GM12878 (cell line): Measurements from ENCODE around the gene STK32A. TPM values are rescaled to one million over a fixed set of nuclear protein-coding genes. Genes with fewer than 3 reads are reported as not detected.

Experiments
- ATAC-seq: fragments of 200-7000 bp; cut with Tn5 transposase; 3 replicates; pipeline ENCODE4 v1.9.1; 2020; ENCODE audit warnings: mild to moderate bottlenecking, moderate library complexity
- BruUV-seq: library from RNA; stranded (reverse); fragments of 400-500 nt; replicated peaks from 2 replicates; lab custom pipeline; 2021; lab: Mats Ljungman, UMichigan
- CTCF ChIA-PET: fragments of 300-600 bp; sonication (Branson Sonifier 250); formaldehyde crosslinking; extraction: SDS; loops from one replicate; lab custom pipeline; 2021; ENCODE audit warnings: inconsistent platforms; lab: Yijun Ruan, JAX
- POLR2A ChIA-PET: fragments of 350-600 bp; formaldehyde crosslinking; extraction: SDS; loops from one replicate; lab custom pipeline; 2021; ENCODE audit warnings: inconsistent platforms; lab: Charles Lee
- RAD21 ChIA-PET: fragments of 300-600 bp; sonication (Branson Sonifier 250); formaldehyde crosslinking; loops from one replicate; lab custom pipeline; 2023; ENCODE audit warnings: antibody characterized with exemption; ENCODE audit not compliant: unreplicated experiment; lab: Charles Lee
- SMC1A ChIA-PET: fragments of 300-600 bp; sonication (Branson Sonifier 250); formaldehyde crosslinking; loops from one replicate; lab custom pipeline; 2023; ENCODE audit not compliant: unreplicated experiment, uncharacterized antibody; lab: Charles Lee
- DNase-seq: peaks from one replicate; pipeline ENCODE4 v3.0.0-alpha.2; 2011; ENCODE audit warnings: low read depth, low spot score
- FAIRE-seq: peaks from 3 replicates; lab custom pipeline; 2011; peaks lifted over from hg19 to GRCh38; lab: Jason Lieb, UNC
- H2AFZ ChIP-seq: 2 replicates; pipeline ENCODE4 v1.6.0; 2011; ENCODE audit warnings: low read depth, low read length, control low read depth; ENCODE audit not compliant: control insufficient read depth
- H3K27ac ChIP-seq: 2 replicates; pipeline ENCODE4 v1.5.1; 2011; ENCODE audit warnings: control low read depth; ENCODE audit not compliant: control insufficient read depth, insufficient read depth
- H3K27me3 ChIP-seq, 2 experiments: replicated peaks in 1 of 2; 2 replicates each; pipeline versions ENCODE4 v1.6.0 to v1.6.1; 2011; ENCODE audit warnings: low read length in 1 of 2; ENCODE audit not compliant: control insufficient read depth in 2 of 2, insufficient read depth in 2 of 2
- H3K36me3 ChIP-seq, 2 experiments: 2 replicates each; pipeline ENCODE4 v1.5.1; 2011; ENCODE audit warnings: low read length in 1 of 2; ENCODE audit not compliant: control insufficient read depth in 2 of 2, insufficient read depth in 2 of 2
- H3K4me1 ChIP-seq: 2 replicates; pipeline ENCODE4 v1.6.1; 2011; ENCODE audit warnings: mild to moderate bottlenecking, low read length, moderate library complexity, mixed read lengths; ENCODE audit not compliant: control insufficient read depth, insufficient read depth
- H3K4me2 ChIP-seq: 2 replicates; pipeline ENCODE4 v1.6.0; 2011; ENCODE audit warnings: control low read depth; ENCODE audit not compliant: control insufficient read depth, insufficient read depth
- H3K4me3 ChIP-seq: fragments of 200-600 bp; sonication (generic); 2 replicates; pipeline ENCODE4 v1.5.1; 2016
- H3K79me2 ChIP-seq: 2 replicates; pipeline ENCODE4 v1.6.0; 2011; ENCODE audit warnings: low read length; ENCODE audit not compliant: control insufficient read depth, insufficient read depth
- H3K9ac ChIP-seq: 2 replicates; pipeline ENCODE4 v1.8.0; 2011; ENCODE audit warnings: low read length, control low read depth, mixed read lengths; ENCODE audit not compliant: control insufficient read depth, insufficient read depth
- H3K9me3 ChIP-seq: replicated peaks from 3 replicates; pipeline ENCODE4 v1.5.1; 2011; ENCODE audit warnings: mild to moderate bottlenecking, low read length; ENCODE audit not compliant: control insufficient read depth, insufficient read depth
- H4K20me1 ChIP-seq: 2 replicates; pipeline ENCODE4 v1.6.0; 2011; ENCODE audit not compliant: control insufficient read depth, insufficient read depth
- CBX3 ChIP-seq: fragments of 200-600 bp; sonication (generic); IDR thresholded peaks from 2 replicates; pipeline ENCODE4 v1.6.1; 2016; ENCODE audit warnings: low read depth, borderline replicate concordance
- CBX5 ChIP-seq: sonication (generic); IDR thresholded peaks from 2 replicates; pipeline ENCODE4 v1.6.1; 2016; ENCODE audit warnings: low read depth, moderate library complexity, mild to moderate bottlenecking, inconsistent platforms
- CEBPB ChIP-seq, 2 experiments: fragments of 150-350 bp in 1 of 2; IDR thresholded peaks; 2 replicates each; pipeline ENCODE4 v1.6.1; 2012 to 2014; ENCODE audit warnings: low read depth in 2 of 2, low read length in 2 of 2, borderline replicate concordance in 1 of 2, inconsistent platforms in 1 of 2
- CHD4 ChIP-seq: fragments of 200-600 bp; sonication (generic); IDR thresholded peaks from 2 replicates; pipeline ENCODE4 v1.6.1; 2016; ENCODE audit warnings: mild to moderate bottlenecking
- JUND ChIP-seq: IDR thresholded peaks from 2 replicates; pipeline ENCODE4 v1.6.1; 2012; ENCODE audit warnings: low read depth, mild to moderate bottlenecking, low read length, improper control_type of control experiment, moderate library complexity
- NR2C2 ChIP-seq: IDR thresholded peaks from 2 replicates; pipeline ENCODE4 v1.6.1; 2011; ENCODE audit warnings: borderline replicate concordance, low read depth; ENCODE audit not compliant: control insufficient read depth, insufficient read length
- POU2F2 ChIP-seq: IDR thresholded peaks from 3 replicates; pipeline ENCODE4 v1.6.1; 2011; ENCODE audit warnings: low read depth, mild to moderate bottlenecking, low read length, borderline replicate concordance
- RELA ChIP-seq: fragments of 450-650 bp; IDR thresholded peaks from 2 replicates; pipeline ENCODE4 v1.8.0; 2014; ENCODE audit warnings: borderline replicate concordance; ENCODE audit not compliant: partially characterized antibody
- RFX5 ChIP-seq: IDR thresholded peaks from 2 replicates; pipeline ENCODE4 v1.6.1; 2011; ENCODE audit warnings: low read depth, low read length, improper control_type of control experiment
- SMAD1 ChIP-seq: fragments of 450-650 bp; IDR thresholded peaks from 2 replicates; pipeline ENCODE4 v1.6.1; 2018; ENCODE audit warnings: mild to moderate bottlenecking, low read depth; ENCODE audit not compliant: partially characterized antibody
- SP1 ChIP-seq: IDR thresholded peaks from one replicate; pipeline ENCODE4 v1.6.1; 2011; ENCODE audit warnings: low read depth, low read length
- SRF ChIP-seq, 2 experiments: IDR thresholded peaks; 2 replicates each; pipeline ENCODE4 v1.6.1; 2011; ENCODE audit warnings: low read depth in 2 of 2, low read length in 2 of 2, mild to moderate bottlenecking in 1 of 2, moderate library complexity in 1 of 2
- TARDBP ChIP-seq: IDR thresholded peaks from 2 replicates; pipeline ENCODE4 v1.6.1; 2016; ENCODE audit warnings: borderline replicate concordance
- WGBS: methylation state at CpG from one replicate; pipeline ENCODE4 v1.1.6; 2016; ENCODE audit warnings: low lambda C conversion rate; ENCODE audit not compliant: insufficient replicate concordance, insufficient coverage; ENCODE audit errors: missing lambda C conversion rate; 5-methylcytosine and 5-hydroxymethylcytosine counted together
- in situ Hi-C: fragments of 300-500 bp; cut with MboI; formaldehyde crosslinking; loops from 9 replicates; pipeline ENCODE4 v1.14.3; 2018; ENCODE audit warnings: mixed read lengths
- intact Hi-C: fragments of 100-400 bp; cut with micrococcal nuclease; formaldehyde crosslinking; loops from one replicate; pipeline ENCODE4 v1.14.2; 2022; ENCODE audit not compliant: unreplicated experiment
- polyA plus RNA-seq, 11 experiments: library from polyadenylated mRNA; depleted of rRNA in 4 of 11; unstranded in 6 of 11; stranded (reverse) in 5 of 11; fragments of >200 nt; fragmentation: Nextera tagmentation in 4 of 11; fragmentation: Illumina TruSeq in 1 of 11; extraction: Ambion mirVana in 4 of 11; extraction: Trizol in 1 of 11; gene quantifications; 1 replicate in 1 of 11; 2 replicates in 10 of 11; pipeline versions ENCODE4 v1.2.1 to v1.2.3, GENCODE V29; 2011 to 2016; ENCODE audit warnings: inconsistent platforms in 2 of 11, missing spikeins in 2 of 11, low read depth in 1 of 11
- total RNA-seq, 4 experiments: library from RNA; depleted of rRNA in 3 of 4; stranded (reverse); fragments of >200 nt in 3 of 4; fragmentation: Illumina TruSeq in 1 of 4; extraction: Trizol in 1 of 4; gene quantifications; 2 replicates each; pipeline versions ENCODE4 v1.2.1 to v1.2.3, GENCODE V29; 2013 to 2021
- TF ChIP-seq, protein P1 (sequence below): IDR thresholded peaks from 2 replicates; pipeline ENCODE4 v1.6.1; 2012; ENCODE audit warnings: low read depth, low read length, improper control_type of control experiment
- TF ChIP-seq, protein P2 (sequence below): fragments of 450-650 bp; IDR thresholded peaks from 2 replicates; pipeline ENCODE4 v1.6.1; 2016; ENCODE audit warnings: mild to moderate bottlenecking, moderate library complexity, borderline replicate concordance
- TF ChIP-seq, protein P3 (sequence below): IDR thresholded peaks from 2 replicates; pipeline ENCODE4 v1.6.1; 2011; ENCODE audit warnings: borderline replicate concordance, low read depth, mild to moderate bottlenecking, moderate library complexity, low read length; ENCODE audit not compliant: insufficient read depth, poor library complexity, severe bottlenecking

Gene STK32A
- total and polyA plus RNA-seq, 10 of the 15 experiments (the other 5 are each of a cell fraction or from before 2014, with no cell fraction given): under 0.01 to 0.10 TPM; not detected in 8

DNA sequence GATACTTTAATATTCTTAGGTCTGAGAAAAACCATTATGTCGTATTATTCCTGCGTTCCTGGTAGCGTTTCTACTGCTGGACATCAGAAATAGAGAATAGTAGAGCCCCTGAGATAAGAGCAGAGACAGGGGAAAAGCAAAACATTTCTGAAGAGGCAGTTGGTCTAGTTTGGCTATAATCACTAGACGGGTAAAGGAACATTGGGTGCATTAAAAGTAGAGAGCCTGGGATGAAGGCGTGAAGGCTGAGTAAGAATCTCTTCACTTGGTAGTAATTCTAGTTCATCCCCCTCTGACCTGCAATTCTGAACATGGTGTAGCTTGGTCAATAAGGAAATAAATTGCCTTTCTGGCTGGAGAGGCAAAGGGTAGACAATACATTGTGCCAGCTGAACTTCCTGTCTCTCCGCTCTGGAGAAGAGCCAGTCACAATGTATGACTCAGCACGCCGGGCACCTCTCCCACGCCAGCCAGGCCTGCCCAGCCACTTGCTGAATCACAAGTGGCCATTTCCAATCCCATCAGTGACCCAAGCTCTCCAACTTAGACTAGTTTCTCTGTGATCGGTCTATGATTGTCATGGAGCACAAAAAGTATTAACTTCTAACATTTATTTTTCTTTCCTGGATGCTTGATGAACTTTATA lies 75.4 kb downstream of the STK32A start:
- no peaks in the 10 kb centered on the region for H3K79me2 ChIP-seq
- no peaks in the 10 kb centered on the region for H3K4me1 ChIP-seq
- H3K27ac ChIP-seq: no peak overlapping the region
- DNase-seq (no peak), ATAC-seq (no peak), FAIRE-seq (no peak)
- WGBS: 23% methylated on average over 10 of the region's 10 CpGs
- SMC1A ChIA-PET: interaction anchor here (1.0 kb wide), 1 partner anchor 12 kb away, joined by 3 read pairs; no protein-coding TSS in a partner anchor
- POLR2A ChIA-PET: no interaction called here
- no peak overlapping the region for H3K4me2 ChIP-seq
- CTCF ChIA-PET: no interaction called here
- H3K4me3 ChIP-seq: no peak overlapping the region
- no TSS peak for BruUV-seq
- H3K9ac ChIP-seq: no peak overlapping the region
- intact Hi-C loops (no loop called here), in situ Hi-C loops (no loop called here)
- H3K9me3 ChIP-seq: no peaks in the 10 kb centered on the region
- no peak overlapping the region for H2AFZ ChIP-seq
- no peaks in the 10 kb centered on the region for H4K20me1 ChIP-seq
- RAD21 ChIA-PET: interaction anchor here (0.8 to 1.1 kb wide), 2 partner anchors 60 to 86 kb away, joined by 3 read pairs; no protein-coding TSS in a partner anchor
- no peaks in the 10 kb centered on the region for H3K36me3 ChIP-seq
- H3K27me3 ChIP-seq: no peaks in the 10 kb centered on the region
- TF ChIP-seq SRF (IDR thresholded peaks at IDR 0.05; ENCODE audit: low read depth in 2 of 2, low read length in 2 of 2): no peak
- no peak for TF ChIP-seq SMAD1
- TF ChIP-seq JUND: no peak
- TF ChIP-seq CBX5: no peak
- TF ChIP-seq SP1: no peak
- no peak for TF ChIP-seq POU2F2
- TF ChIP-seq CEBPB (IDR thresholded peaks at IDR 0.05; ENCODE audit: borderline replicate concordance in 1 of 2, low read depth in 2 of 2, low read length in 2 of 2): no peak
- TF ChIP-seq, protein P1, sequence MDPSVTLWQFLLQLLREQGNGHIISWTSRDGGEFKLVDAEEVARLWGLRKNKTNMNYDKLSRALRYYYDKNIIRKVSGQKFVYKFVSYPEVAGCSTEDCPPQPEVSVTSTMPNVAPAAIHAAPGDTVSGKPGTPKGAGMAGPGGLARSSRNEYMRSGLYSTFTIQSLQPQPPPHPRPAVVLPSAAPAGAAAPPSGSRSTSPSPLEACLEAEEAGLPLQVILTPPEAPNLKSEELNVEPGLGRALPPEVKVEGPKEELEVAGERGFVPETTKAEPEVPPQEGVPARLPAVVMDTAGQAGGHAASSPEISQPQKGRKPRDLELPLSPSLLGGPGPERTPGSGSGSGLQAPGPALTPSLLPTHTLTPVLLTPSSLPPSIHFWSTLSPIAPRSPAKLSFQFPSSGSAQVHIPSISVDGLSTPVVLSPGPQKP: no peak
- TF ChIP-seq RELA: no peak
- no peak for TF ChIP-seq RFX5
- no peak for TF ChIP-seq TARDBP
- no peak for TF ChIP-seq NR2C2
- TF ChIP-seq CBX3: no peak
- TF ChIP-seq CHD4: no peak
- TF ChIP-seq, protein P2, sequence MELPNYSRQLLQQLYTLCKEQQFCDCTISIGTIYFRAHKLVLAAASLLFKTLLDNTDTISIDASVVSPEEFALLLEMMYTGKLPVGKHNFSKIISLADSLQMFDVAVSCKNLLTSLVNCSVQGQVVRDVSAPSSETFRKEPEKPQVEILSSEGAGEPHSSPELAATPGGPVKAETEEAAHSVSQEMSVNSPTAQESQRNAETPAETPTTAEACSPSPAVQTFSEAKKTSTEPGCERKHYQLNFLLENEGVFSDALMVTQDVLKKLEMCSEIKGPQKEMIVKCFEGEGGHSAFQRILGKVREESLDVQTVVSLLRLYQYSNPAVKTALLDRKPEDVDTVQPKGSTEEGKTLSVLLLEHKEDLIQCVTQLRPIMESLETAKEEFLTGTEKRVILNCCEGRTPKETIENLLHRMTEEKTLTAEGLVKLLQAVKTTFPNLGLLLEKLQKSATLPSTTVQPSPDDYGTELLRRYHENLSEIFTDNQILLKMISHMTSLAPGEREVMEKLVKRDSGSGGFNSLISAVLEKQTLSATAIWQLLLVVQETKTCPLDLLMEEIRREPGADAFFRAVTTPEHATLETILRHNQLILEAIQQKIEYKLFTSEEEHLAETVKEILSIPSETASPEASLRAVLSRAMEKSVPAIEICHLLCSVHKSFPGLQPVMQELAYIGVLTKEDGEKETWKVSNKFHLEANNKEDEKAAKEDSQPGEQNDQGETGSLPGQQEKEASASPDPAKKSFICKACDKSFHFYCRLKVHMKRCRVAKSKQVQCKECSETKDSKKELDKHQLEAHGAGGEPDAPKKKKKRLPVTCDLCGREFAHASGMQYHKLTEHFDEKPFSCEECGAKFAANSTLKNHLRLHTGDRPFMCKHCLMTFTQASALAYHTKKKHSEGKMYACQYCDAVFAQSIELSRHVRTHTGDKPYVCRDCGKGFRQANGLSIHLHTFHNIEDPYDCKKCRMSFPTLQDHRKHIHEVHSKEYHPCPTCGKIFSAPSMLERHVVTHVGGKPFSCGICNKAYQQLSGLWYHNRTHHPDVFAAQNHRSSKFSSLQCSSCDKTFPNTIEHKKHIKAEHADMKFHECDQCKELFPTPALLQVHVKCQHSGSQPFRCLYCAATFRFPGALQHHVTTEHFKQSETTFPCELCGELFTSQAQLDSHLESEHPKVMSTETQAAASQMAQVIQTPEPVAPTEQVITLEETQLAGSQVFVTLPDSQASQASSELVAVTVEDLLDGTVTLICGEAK: no peak
- TF ChIP-seq, protein P3, sequence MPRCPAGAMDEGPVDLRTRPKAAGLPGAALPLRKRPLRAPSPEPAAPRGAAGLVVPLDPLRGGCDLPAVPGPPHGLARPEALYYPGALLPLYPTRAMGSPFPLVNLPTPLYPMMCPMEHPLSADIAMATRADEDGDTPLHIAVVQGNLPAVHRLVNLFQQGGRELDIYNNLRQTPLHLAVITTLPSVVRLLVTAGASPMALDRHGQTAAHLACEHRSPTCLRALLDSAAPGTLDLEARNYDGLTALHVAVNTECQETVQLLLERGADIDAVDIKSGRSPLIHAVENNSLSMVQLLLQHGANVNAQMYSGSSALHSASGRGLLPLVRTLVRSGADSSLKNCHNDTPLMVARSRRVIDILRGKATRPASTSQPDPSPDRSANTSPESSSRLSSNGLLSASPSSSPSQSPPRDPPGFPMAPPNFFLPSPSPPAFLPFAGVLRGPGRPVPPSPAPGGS: no peak
